GM20431 (cell line): Measurements from ENCODE around the gene DTNBP1.
"Not testable (repeated sequence)": the region's sequence is repeated elsewhere in the genome, so short reads cannot be mapped to it uniquely, and the experiment has no call there.

Experiments used
- in situ Hi-C: fragments of 300-500 bp; cut with MseI, MboI; formaldehyde crosslinking; loops from one replicate; pipeline ENCODE4 v1.15.0; 2020; ENCODE audit warnings: low sequenced_read_pairs; ENCODE audit not compliant: unreplicated experiment

Gene DTNBP1

GRCh38 chr6:15543332-15543917 is 119.4 kb downstream of the DTNBP1 start:
- in situ Hi-C loops, result not testable (repeated sequence)

GRCh38 chr6:15539722-15540270 is 123.0 kb downstream of the DTNBP1 start:
- in situ Hi-C loops, result no loop called here

- in situ Hi-C loops, result no loop called here
These were observed 123.9 kb downstream of the DTNBP1 start for GRCh38 chr6:15538766-15539495.

- in situ Hi-C loops, result no loop called here
These were observed 124.7 kb downstream of the DTNBP1 start for GRCh38 chr6:15538106-15538505.

- in situ Hi-C loops, result no loop called here
These were observed 126.5 kb downstream of the DTNBP1 start for GRCh38 chr6:15536198-15536955.

GRCh38 chr6:15535495-15536197 is 127.2 kb downstream of the DTNBP1 start:
- in situ Hi-C loops, result no loop called here

- in situ Hi-C loops, result no loop called here
These were observed 127.9 kb downstream of the DTNBP1 start for GRCh38 chr6:15534974-15535373.

- in situ Hi-C loops, result no loop called here
These were observed 129.3 kb downstream of the DTNBP1 start for GRCh38 chr6:15533379-15534026.

- in situ Hi-C loops, result no loop called here
These were observed 130.9 kb downstream of the DTNBP1 start for GRCh38 chr6:15531973-15532372.

GRCh38 chr6:15530411-15530810 is 132.4 kb downstream of the DTNBP1 start:
- in situ Hi-C loops, result no loop called here

GRCh38 chr6:15528870-15529269 is 134.0 kb downstream of the DTNBP1 start:
- in situ Hi-C loops, result no loop called here

- in situ Hi-C loops, result no loop called here
These were observed 134.8 kb downstream of the DTNBP1 start for GRCh38 chr6:15527838-15528617.

GRCh38 chr6:15526212-15526701 is 136.6 kb downstream of the DTNBP1 start:
- in situ Hi-C loops, result no loop called here

GRCh38 chr6:15524861-15525401 is 137.9 kb downstream of the DTNBP1 start:
- in situ Hi-C loops, result no loop called here

GRCh38 chr6:15523679-15524630 is 138.9 kb downstream of the DTNBP1 start:
- in situ Hi-C loops, result no loop called here

- in situ Hi-C loops, result no loop called here
These were observed 139.8 kb downstream of the DTNBP1 start for GRCh38 chr6:15522856-15523529.

GRCh38 chr6:15522427-15522826 is 140.4 kb downstream of the DTNBP1 start:
- in situ Hi-C loops, result no loop called here
